ENCODE measurements around the gene GARIN3.
"Not testable (repeated sequence)": the region's sequence is repeated elsewhere in the genome, so short reads cannot be mapped to it uniquely, and the experiment has no call there.

- TF ChIP-seq CTCF (IDR thresholded peaks at IDR 0.05; ENCODE audit: low read length); EZH2 (IDR thresholded peaks at IDR 0.05; ENCODE audit: borderline replicate concordance, low read length): not testable (repeated sequence)
Observed at GRCh38 chr5:157210652-157211051, 44.6 kb upstream of the GARIN3 start.
